ENCODE results near the gene DCDC2C.

The DCDC2C gene

DNA sequence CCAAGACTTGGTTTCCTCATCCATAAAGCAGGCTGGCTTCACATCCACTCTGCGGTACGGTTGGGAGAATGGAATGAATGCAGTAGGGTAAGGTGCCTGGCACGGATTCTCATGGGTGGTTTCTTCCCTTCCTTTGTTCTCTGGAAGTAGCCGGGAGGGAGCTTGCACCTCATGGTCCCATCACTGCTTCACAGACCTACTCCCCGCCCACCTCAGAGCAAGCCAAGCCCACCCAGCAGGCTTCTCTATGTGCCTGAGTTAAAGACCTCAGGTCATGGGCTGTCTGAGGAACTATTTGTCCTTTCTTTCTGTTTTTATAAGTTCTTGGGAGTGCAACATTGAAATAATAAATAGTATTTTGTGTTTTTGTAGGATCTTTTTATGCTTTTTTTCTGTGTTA lies 3.5 kb downstream of the DCDC2C start (continued):
- TF ChIP-seq, protein P1, sequence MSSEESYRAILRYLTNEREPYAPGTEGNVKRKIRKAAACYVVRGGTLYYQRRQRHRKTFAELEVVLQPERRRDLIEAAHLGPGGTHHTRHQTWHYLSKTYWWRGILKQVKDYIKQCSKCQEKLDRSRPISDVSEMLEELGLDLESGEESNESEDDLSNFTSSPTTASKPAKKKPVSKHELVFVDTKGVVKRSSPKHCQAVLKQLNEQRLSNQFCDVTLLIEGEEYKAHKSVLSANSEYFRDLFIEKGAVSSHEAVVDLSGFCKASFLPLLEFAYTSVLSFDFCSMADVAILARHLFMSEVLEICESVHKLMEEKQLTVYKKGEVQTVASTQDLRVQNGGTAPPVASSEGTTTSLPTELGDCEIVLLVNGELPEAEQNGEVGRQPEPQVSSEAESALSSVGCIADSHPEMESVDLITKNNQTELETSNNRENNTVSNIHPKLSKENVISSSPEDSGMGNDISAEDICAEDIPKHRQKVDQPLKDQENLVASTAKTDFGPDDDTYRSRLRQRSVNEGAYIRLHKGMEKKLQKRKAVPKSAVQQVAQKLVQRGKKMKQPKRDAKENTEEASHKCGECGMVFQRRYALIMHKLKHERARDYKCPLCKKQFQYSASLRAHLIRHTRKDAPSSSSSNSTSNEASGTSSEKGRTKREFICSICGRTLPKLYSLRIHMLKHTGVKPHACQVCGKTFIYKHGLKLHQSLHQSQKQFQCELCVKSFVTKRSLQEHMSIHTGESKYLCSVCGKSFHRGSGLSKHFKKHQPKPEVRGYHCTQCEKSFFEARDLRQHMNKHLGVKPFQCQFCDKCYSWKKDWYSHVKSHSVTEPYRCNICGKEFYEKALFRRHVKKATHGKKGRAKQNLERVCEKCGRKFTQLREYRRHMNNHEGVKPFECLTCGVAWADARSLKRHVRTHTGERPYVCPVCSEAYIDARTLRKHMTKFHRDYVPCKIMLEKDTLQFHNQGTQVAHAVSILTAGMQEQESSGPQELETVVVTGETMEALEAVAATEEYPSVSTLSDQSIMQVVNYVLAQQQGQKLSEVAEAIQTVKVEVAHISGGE (tag by site-specific recombination; conservative IDR thresholded peaks at IDR 0.05; ENCODE audit: low read depth): no peak
- TF ChIP-seq SALL2 (tag by site-specific recombination; IDR thresholded peaks at IDR 0.05; ENCODE audit: borderline replicate concordance): no peak
- no peak for TF ChIP-seq ZNF660 (tag by site-specific recombination; IDR thresholded peaks at IDR 0.05)
- TF ChIP-seq PRDM1 (tag by site-specific recombination; IDR thresholded peaks at IDR 0.05): no peak
- TF ChIP-seq, protein P2, sequence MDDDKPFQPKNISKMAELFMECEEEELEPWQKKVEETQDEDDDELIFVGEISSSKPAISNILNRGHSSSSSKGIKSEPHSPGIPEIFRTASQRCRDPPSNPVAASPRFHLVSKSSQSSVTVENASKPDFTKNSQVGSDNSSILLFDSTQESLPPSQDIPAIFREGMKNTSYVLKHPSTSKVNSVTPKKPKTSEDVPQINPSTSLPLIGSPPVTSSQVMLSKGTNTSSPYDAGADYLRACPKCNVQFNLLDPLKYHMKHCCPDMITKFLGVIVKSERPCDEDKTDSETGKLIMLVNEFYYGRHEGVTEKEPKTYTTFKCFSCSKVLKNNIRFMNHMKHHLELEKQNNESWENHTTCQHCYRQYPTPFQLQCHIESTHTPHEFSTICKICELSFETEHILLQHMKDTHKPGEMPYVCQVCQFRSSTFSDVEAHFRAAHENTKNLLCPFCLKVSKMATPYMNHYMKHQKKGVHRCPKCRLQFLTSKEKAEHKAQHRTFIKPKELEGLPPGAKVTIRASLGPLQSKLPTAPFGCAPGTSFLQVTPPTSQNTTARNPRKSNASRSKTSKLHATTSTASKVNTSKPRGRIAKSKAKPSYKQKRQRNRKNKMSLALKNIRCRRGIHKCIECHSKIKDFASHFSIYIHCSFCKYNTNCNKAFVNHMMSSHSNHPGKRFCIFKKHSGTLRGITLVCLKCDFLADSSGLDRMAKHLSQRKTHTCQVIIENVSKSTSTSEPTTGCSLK (tag by site-specific recombination; IDR thresholded peaks at IDR 0.05): no peak
- TF ChIP-seq TRIM28 (IDR thresholded peaks at IDR 0.05; ENCODE audit: borderline replicate concordance, low read length): no peak

DNA sequence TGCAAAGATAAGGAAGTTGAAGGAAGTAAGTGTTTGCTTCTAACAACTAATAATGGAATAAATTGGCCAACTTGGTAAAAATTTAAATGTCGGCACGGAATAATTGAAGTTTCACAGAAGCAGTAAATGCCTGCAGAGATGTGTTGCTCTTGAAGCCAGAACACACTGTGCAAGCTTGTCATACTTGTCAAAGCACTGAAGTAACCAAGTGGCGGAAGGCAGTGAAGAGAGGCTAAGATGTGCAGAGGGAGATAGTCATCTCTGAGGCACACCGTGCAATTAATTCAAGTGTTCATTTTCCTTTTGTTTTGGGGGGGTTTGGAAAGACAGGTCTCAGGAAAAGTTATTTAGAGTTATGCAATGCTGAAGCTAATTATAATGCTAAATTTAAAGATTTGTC lies 5.2 kb downstream of the DCDC2C start:
- Histone ChIP-seq H3K9me3 (ENCODE audit: control insufficient read depth, insufficient read depth, low read depth, low read length) (no peaks in the 10 kb centered on the region), H3K4me3 (ENCODE audit: low read depth, low read length) (no peak overlapping the region), H3K27ac (ENCODE audit: extremely low read depth, low read depth, low read length) (no peak overlapping the region), H3K4me1 (ENCODE audit: control insufficient read depth, insufficient read depth, low read length) (no peaks in the 10 kb centered on the region), H3K36me3 (ENCODE audit: control insufficient read depth in 2 of 2, insufficient read depth in 1 of 2, low read length in 2 of 2) (no peaks in the 10 kb centered on the region)
- POLR2A ChIA-PET: no interaction called here
- no peak for TF ChIP-seq TCF7L2 (IDR thresholded peaks at IDR 0.05; ENCODE audit: borderline replicate concordance, low read depth, low read length)
- CTCF ChIA-PET: interaction anchor here (0.7 kb wide), 1 partner anchor 119 kb away, joined by 3 read pairs; no protein-coding TSS in a partner anchor

DNA sequence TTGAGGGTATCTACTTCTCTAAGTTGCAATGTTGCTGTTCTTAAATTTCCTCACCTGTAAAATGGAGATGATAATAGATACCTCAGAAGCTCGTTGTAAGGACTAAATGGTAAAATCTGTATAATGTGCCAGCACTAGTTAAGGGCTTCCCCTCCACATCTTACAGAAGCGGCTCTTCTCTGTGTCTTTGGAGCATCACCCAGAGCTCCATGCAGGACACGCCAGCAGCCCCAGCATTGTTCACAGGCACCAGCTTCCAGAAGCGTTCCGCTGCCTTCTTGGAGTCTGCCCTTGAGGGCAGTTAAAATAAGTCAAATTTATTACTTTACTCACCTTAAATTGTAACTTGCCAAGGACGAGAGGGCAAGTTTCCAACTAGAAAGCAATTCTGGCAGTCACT lies 5.8 kb downstream of the DCDC2C start:
- H3K4me1 ChIP-seq (ENCODE audit: control insufficient read depth, insufficient read depth, low read length): no peaks in the 10 kb centered on the region
- no peak overlapping the region for H3K4me3 ChIP-seq (ENCODE audit: low read depth, low read length)
- H3K27ac ChIP-seq (ENCODE audit: extremely low read depth, low read depth, low read length): no peak overlapping the region
- ChIA-PET CTCF (interaction anchor here (0.6 kb wide), 1 partner anchor 1372 kb away, joined by 3 read pairs; no protein-coding TSS in a partner anchor), POLR2A (no interaction called here)
- TF ChIP-seq, protein P3, sequence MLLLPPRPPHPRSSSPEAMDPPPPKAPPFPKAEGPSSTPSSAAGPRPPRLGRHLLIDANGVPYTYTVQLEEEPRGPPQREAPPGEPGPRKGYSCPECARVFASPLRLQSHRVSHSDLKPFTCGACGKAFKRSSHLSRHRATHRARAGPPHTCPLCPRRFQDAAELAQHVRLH (tag by site-specific recombination; IDR thresholded peaks at IDR 0.05): no peak
- TF ChIP-seq ZNF132 (tag by site-specific recombination; IDR thresholded peaks at IDR 0.05; ENCODE audit: borderline replicate concordance): no peak
- TF ChIP-seq SCRT2 (tag by site-specific recombination; IDR thresholded peaks at IDR 0.05): no peak
- no peak for TF ChIP-seq ZNF335 (tag by site-specific recombination; conservative IDR thresholded peaks at IDR 0.05)
- TF ChIP-seq, protein P4, sequence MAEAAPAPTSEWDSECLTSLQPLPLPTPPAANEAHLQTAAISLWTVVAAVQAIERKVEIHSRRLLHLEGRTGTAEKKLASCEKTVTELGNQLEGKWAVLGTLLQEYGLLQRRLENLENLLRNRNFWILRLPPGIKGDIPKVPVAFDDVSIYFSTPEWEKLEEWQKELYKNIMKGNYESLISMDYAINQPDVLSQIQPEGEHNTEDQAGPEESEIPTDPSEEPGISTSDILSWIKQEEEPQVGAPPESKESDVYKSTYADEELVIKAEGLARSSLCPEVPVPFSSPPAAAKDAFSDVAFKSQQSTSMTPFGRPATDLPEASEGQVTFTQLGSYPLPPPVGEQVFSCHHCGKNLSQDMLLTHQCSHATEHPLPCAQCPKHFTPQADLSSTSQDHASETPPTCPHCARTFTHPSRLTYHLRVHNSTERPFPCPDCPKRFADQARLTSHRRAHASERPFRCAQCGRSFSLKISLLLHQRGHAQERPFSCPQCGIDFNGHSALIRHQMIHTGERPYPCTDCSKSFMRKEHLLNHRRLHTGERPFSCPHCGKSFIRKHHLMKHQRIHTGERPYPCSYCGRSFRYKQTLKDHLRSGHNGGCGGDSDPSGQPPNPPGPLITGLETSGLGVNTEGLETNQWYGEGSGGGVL (tag by site-specific recombination; IDR thresholded peaks at IDR 0.05): no peak
- TF ChIP-seq ZNF48 (tag by site-specific recombination; IDR thresholded peaks at IDR 0.05): no peak
- no peak for TF ChIP-seq ZNF274 (IDR thresholded peaks at IDR 0.05; ENCODE audit: low read length)
- TF ChIP-seq ZNF274 (tag by site-specific recombination; IDR thresholded peaks at IDR 0.05; ENCODE audit: borderline replicate concordance): no peak
- no peak for TF ChIP-seq ZEB2 (tag by site-specific recombination; IDR thresholded peaks at IDR 0.05)
- TF ChIP-seq ZXDB (tag by site-specific recombination; IDR thresholded peaks at IDR 0.05): no peak
- TF ChIP-seq ZNF560 (tag by site-specific recombination; IDR thresholded peaks at IDR 0.05; ENCODE audit: borderline replicate concordance): no peak
- TF ChIP-seq ZNF184 (tag by site-specific recombination; IDR thresholded peaks at IDR 0.05): no peak
- TF ChIP-seq GLIS2 (tag by site-specific recombination; IDR thresholded peaks at IDR 0.05): no peak
- no peak for TF ChIP-seq ZFP69B (tag by site-specific recombination; IDR thresholded peaks at IDR 0.05)
- TF ChIP-seq BCL11A (tag by site-specific recombination; IDR thresholded peaks at IDR 0.05; ENCODE audit: low read depth): no peak
- TF ChIP-seq, protein P5, sequence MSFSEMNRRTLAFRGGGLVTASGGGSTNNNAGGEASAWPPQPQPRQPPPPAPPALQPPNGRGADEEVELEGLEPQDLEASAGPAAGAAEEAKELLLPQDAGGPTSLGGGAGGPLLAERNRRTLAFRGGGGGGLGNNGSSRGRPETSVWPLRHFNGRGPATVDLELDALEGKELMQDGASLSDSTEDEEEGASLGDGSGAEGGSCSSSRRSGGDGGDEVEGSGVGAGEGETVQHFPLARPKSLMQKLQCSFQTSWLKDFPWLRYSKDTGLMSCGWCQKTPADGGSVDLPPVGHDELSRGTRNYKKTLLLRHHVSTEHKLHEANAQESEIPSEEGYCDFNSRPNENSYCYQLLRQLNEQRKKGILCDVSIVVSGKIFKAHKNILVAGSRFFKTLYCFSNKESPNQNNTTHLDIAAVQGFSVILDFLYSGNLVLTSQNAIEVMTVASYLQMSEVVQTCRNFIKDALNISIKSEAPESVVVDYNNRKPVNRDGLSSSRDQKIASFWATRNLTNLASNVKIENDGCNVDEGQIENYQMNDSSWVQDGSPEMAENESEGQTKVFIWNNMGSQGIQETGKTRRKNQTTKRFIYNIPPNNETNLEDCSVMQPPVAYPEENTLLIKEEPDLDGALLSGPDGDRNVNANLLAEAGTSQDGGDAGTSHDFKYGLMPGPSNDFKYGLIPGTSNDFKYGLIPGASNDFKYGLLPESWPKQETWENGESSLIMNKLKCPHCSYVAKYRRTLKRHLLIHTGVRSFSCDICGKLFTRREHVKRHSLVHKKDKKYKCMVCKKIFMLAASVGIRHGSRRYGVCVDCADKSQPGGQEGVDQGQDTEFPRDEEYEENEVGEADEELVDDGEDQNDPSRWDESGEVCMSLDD (tag by site-specific recombination; IDR thresholded peaks at IDR 0.05): no peak
- TF ChIP-seq ZNF394 (tag by site-specific recombination; IDR thresholded peaks at IDR 0.05; ENCODE audit: borderline replicate concordance): no peak
- no peak for TF ChIP-seq TRIM28 (IDR thresholded peaks at IDR 0.05; ENCODE audit: borderline replicate concordance, low read length)
- no peaks in the 10 kb centered on the region for H3K9me3 ChIP-seq (ENCODE audit: control insufficient read depth, insufficient read depth, low read depth, low read length)
- H3K36me3 ChIP-seq (ENCODE audit: control insufficient read depth in 2 of 2, insufficient read depth in 1 of 2, low read length in 2 of 2): no peaks in the 10 kb centered on the region

Data from HEK293 (cell line).